ENCODE data around the gene ZNF559.
A peak's percentile ranks its signal among the peaks of the same experiment; 100 is the strongest.
"Not testable (repeated sequence)": the region's sequence is repeated elsewhere in the genome, so short reads cannot be mapped to it uniquely, and the experiment has no call there.

ZNF559 gene

DNA sequence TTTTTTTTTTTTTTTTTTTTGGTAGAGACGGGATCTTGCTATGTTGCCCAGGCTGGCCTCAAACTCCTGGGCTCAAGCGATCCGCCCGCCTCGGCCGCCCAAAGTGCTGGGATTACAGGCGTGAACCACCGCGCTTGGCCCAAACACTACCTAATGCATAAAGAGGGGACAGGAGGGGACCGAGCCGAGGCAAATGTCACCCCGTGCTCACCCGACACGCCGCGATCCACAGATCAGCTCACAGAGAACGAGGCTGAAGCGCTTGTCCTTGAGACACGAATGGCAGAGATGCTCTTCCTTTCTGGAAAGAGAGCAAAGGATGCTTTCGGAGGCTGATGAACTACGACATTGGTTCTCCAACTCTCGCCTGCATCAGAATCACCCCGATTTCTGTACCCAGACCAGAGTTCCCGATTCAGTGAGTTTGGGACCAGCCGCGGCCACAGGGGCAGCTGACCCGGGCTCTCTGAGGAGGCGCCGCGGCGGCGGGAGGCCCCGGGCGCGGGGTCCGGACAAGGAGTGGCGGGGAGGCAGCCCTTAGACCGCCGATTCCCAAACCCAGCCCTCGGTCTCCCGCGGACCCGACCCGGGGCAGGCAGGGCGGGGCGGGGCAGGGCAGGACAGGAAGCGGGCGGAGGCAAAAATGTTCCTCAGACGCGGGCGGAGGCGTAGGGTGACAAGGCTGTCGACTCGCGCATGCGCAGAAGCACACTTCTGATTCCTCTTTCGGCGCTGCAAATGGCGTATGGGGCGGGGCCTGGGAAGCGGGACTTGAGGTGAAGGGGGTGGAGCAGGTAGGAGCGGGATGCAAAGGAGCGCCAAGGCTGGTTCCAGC lies 14.6 kb upstream of the ZNF559 start, which contains the start of gene ZNF699:
ZNF699 (minus strand) TSS at position 700 of the 835 bp plus-strand sequence. CDS start 4,719 bp downstream, outside the sequence.
- DNase-seq (ENCODE audit: low read depth in 2 of 2): peak; percentile 99
- peak within 1 kb of the TSS; percentile 82 to 91 for H3K4me3 ChIP-seq (replicated peaks in 1 of 2; ENCODE audit: low read depth in 2 of 2, low read length in 2 of 2)
- TF ChIP-seq, protein P1, sequence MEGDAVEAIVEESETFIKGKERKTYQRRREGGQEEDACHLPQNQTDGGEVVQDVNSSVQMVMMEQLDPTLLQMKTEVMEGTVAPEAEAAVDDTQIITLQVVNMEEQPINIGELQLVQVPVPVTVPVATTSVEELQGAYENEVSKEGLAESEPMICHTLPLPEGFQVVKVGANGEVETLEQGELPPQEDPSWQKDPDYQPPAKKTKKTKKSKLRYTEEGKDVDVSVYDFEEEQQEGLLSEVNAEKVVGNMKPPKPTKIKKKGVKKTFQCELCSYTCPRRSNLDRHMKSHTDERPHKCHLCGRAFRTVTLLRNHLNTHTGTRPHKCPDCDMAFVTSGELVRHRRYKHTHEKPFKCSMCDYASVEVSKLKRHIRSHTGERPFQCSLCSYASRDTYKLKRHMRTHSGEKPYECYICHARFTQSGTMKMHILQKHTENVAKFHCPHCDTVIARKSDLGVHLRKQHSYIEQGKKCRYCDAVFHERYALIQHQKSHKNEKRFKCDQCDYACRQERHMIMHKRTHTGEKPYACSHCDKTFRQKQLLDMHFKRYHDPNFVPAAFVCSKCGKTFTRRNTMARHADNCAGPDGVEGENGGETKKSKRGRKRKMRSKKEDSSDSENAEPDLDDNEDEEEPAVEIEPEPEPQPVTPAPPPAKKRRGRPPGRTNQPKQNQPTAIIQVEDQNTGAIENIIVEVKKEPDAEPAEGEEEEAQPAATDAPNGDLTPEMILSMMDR (IDR thresholded peaks at IDR 0.05; ENCODE audit: low read depth, low read length): no peak

DNA sequence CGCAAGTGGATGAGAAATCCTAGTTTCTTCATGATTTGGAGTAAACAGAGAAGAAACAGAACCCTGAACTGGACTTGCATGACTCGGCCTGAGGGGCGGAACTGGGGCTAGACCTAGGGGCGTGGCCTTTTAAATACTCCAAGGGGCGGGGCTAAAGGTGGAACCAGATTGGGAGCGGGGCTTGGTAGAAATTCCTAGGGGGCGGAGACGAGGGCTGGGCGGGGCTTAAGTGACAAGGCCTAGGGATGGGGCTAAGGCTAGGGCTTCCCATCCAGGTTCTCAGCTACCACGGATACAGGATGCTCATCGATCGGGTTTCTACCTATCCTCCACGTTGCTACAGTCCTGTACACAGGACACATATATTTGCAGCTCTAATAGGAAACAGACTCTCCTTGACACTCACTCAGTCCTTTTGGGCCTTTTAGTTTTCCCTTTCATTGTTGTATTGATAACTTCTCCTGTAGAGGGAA lies 14.0 kb upstream of the ZNF559 start:
- peak overlapping the region; percentile 82 to 91 for H3K4me3 ChIP-seq (replicated peaks in 1 of 2; ENCODE audit: low read depth in 2 of 2, low read length in 2 of 2)
- DNase-seq (ENCODE audit: low read depth in 2 of 2): peak; percentile 94 to 96
- TF ChIP-seq, protein P1 (IDR thresholded peaks at IDR 0.05; ENCODE audit: low read depth, low read length): no peak

DNA sequence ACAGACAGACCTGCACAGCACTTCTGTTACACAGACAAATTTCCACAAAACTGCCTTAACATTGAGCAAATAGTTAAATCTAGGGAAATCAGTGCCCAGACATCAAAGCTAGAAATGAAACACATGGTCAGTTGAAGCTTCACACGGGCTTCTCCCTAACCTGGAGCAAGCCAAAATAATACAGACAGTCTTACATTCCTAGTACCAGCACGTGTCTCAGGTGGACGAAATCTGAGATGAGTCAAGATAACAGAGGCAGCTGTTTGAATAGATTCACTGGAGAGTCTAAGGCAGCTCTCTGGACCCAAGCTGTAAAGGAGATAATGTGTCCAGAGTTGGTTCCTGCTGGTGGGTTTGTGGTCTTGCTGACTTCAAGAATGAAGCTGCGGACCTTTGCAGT lies 10.2 kb upstream of the ZNF559 start:
- no peak overlapping the region for H3K4me3 ChIP-seq (replicated peaks in 1 of 2; ENCODE audit: low read depth in 2 of 2, low read length in 2 of 2)
- no peak for DNase-seq (ENCODE audit: low read depth in 2 of 2)
- TF ChIP-seq, protein P1 (IDR thresholded peaks at IDR 0.05; ENCODE audit: low read depth, low read length): no peak

DNA sequence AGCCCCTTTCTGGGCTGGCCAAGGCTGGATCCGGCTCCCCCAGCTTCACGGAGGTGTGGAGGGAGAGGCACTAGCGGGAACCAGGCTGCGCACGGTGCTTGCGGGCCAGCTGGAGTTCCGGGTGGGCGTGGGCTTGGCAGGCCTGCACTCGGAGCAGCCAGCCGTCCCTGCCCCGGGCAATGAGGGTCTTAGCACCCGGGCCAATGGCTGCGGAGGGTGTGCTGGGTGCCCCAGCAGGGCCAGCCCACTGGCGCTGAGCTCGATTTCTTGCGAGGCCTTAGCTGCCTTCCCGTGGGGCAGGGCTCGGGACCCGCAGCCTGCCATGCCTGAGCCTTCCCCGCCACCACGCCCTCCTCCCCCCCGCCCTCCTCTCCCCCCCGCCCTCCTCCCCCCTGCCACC lies 2.6 kb upstream of the ZNF559 start:
- no peak overlapping the region for H3K4me3 ChIP-seq (replicated peaks in 1 of 2; ENCODE audit: low read depth in 2 of 2, low read length in 2 of 2)
- TF ChIP-seq, protein P1 (IDR thresholded peaks at IDR 0.05; ENCODE audit: low read depth, low read length): no peak
- no peak for DNase-seq (ENCODE audit: low read depth in 2 of 2)

DNA sequence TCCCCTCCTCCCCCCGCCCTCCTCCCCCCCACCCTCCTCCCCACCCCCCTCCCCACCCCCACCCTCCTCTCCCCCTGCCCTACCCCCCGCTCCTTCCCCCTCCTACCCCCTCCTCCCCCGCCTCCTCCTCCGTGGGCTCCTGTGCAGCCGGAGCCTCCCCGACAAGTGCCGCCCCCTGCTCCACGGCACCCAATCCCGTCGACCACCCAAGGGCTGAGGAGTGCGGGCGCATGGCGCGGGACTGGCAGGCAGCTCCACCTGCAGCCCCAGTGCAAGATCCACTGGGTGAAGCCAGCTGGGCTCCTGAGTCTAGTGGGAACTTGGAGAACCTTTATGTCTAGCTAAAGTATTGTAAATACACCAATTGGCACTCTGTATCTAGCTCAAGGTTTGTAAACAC lies 2.2 kb upstream of the ZNF559 start:
- H3K4me3 ChIP-seq (replicated peaks in 1 of 2; ENCODE audit: low read depth in 2 of 2, low read length in 2 of 2); DNase-seq (ENCODE audit: low read depth in 2 of 2): not testable (repeated sequence)

DNA sequence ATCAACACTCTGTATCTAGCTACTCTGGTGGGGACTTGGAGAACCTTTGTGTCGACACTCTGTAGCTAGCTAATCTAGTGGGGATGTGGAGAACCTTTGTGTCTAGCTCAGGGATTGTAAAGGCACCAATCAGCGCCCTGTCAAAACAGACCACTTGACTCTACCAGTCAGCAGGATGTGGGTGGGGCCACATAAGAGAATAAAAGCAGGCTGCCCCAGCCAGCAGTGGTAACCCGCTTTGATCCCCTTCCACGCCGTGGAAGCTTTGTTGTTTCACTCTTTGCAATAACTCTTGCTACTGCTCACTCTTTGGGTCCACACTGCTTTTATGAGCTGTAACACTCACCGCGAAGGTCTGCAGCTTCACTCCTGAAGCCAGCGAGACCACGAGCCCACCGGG lies 1.8 kb upstream of the ZNF559 start:
- DNase-seq (ENCODE audit: low read depth in 2 of 2); H3K4me3 ChIP-seq (replicated peaks in 1 of 2; ENCODE audit: low read depth in 2 of 2, low read length in 2 of 2): not testable (repeated sequence)

DNA sequence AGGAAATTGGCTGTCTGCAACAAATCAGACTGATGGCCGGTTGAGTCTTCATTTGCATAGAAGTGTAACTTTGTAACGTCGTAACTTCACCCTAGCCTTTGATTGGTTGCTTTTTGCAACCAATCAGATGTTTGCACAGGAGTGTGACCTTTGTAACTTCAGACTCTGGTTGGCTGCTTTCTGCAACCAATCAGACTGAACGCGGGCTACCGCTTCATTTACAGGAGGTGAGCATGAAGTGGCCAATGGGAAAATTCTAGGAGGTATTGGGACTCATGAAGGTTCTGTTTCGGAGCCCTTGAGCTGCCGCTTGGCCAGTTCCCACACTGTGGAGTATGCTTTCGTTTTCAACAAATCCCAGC lies 441 bp upstream of the ZNF559 start:
- peak; percentile 90 to 94 for DNase-seq (ENCODE audit: low read depth in 2 of 2)
- H3K4me3 ChIP-seq (replicated peaks in 1 of 2; ENCODE audit: low read depth in 2 of 2, low read length in 2 of 2): peak overlapping the region; percentile 77 to 84
- TF ChIP-seq, protein P1 (IDR thresholded peaks at IDR 0.05; ENCODE audit: low read depth, low read length): no peak

DNA sequence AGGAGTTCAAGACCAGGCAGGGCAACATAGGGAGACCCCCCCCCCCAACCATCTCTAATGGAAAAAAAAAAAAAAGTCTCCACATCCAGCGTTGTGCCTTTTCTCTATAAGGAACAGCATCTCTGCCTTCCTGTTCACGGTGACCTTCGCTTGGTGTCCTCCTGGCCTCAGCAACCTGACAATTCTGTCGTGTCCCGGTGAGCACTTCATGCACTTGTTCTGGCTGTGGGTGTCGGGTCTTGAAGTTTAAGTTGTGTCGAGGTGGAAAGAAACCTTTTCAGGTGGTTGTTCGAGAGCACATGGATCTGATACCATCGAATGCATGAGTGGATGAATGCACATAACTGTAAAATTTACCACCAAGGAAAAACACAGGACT lies 594 bp downstream of the ZNF559 start:
- TF ChIP-seq, protein P1 (IDR thresholded peaks at IDR 0.05; ENCODE audit: low read depth, low read length): no peak
- peak overlapping the region; percentile 77 to 84 for H3K4me3 ChIP-seq (replicated peaks in 1 of 2; ENCODE audit: low read depth in 2 of 2, low read length in 2 of 2)
- no peak for DNase-seq (ENCODE audit: low read depth in 2 of 2)

Data from cardiac fibroblast (primary cell).